ENCODE data around the gene ZNF618.

DNA sequence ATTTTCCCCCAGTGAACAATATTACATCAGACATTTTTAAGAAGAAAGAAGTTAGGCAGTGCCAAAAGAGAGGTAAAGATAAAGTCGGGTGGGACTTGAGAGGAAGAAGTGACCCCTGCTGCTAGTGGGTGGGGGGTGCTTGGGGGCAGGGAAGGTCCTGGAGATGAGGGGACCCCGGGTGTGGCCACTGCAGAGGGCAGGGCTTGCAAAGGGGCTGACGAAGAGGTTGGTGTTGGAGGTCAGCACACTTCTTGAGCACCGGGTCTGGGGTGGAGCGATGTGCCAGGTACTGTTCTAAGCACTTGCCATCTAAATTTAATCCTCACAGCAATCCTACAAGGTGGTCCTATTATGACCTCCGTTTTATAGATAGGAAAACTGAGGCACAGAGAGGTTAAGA is 140.0 kb downstream of the ZNF618 start:
- TF ChIP-seq, protein P1, sequence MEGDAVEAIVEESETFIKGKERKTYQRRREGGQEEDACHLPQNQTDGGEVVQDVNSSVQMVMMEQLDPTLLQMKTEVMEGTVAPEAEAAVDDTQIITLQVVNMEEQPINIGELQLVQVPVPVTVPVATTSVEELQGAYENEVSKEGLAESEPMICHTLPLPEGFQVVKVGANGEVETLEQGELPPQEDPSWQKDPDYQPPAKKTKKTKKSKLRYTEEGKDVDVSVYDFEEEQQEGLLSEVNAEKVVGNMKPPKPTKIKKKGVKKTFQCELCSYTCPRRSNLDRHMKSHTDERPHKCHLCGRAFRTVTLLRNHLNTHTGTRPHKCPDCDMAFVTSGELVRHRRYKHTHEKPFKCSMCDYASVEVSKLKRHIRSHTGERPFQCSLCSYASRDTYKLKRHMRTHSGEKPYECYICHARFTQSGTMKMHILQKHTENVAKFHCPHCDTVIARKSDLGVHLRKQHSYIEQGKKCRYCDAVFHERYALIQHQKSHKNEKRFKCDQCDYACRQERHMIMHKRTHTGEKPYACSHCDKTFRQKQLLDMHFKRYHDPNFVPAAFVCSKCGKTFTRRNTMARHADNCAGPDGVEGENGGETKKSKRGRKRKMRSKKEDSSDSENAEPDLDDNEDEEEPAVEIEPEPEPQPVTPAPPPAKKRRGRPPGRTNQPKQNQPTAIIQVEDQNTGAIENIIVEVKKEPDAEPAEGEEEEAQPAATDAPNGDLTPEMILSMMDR (optimal IDR thresholded peaks at IDR 0.05 in 1 of 3, IDR thresholded peaks at IDR 0.05 in 1 of 3, conservative IDR thresholded peaks at IDR 0.05 in 1 of 3; ENCODE audit: extremely low read depth in 1 of 3, insufficient read depth in 2 of 3, low read length in 3 of 3), result no peak
- TF ChIP-seq EZH2 (IDR thresholded peaks at IDR 0.05; ENCODE audit: low read length), result no peak
